Measurements from ENCODE around the gene USP2.
A peak's percentile ranks its signal among the peaks of the same experiment; 100 is the strongest.

Gene USP2, protein sequence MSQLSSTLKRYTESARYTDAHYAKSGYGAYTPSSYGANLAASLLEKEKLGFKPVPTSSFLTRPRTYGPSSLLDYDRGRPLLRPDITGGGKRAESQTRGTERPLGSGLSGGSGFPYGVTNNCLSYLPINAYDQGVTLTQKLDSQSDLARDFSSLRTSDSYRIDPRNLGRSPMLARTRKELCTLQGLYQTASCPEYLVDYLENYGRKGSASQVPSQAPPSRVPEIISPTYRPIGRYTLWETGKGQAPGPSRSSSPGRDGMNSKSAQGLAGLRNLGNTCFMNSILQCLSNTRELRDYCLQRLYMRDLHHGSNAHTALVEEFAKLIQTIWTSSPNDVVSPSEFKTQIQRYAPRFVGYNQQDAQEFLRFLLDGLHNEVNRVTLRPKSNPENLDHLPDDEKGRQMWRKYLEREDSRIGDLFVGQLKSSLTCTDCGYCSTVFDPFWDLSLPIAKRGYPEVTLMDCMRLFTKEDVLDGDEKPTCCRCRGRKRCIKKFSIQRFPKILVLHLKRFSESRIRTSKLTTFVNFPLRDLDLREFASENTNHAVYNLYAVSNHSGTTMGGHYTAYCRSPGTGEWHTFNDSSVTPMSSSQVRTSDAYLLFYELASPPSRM

DNA sequence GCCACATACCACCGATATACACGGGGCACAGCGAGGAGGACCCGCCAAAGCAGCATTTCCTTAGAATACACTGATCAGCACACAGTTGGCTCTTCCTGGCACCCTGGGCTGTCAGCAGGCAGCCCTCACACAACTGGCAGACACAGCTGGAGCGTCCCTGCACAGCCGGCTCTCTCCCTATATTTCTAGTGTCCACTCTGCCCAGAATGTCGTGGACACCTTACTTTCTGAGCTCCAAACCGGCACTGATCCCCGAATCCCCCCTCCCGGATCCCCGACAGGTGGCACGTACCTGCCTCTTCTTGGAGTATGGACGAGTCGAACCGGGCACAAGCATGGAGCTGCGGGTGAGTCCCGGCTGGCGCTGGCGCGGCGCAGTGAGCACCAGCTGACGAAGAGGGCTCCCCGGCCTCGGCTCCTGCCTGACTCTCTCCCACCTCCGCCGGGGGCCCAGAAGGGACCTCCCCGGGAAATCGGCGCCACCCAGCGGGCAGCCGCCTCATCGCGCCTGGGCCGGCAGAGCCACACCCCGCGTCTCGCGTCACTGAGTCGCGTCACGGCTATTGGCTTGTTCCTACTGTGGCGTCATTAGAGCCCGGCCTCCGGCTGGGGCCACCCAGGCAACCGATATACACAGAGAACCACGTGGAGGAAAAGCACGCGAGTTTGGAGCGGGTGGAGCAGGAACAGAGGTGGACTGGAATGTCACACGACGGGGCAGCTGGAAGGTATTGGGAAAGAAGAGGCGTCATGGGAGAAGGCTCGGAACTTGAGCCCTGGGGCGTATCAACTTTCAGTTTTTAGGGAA lies at the start of gene USP2:
Gene USP2, minus strand, starts transcription at position 510 of the 808 bp plus-strand sequence. CDS start 8,210 bp downstream, outside the sequence.
- peak; percentile 93 to 94 for DNase-seq (ENCODE audit: low read depth in 2 of 2)

DNA sequence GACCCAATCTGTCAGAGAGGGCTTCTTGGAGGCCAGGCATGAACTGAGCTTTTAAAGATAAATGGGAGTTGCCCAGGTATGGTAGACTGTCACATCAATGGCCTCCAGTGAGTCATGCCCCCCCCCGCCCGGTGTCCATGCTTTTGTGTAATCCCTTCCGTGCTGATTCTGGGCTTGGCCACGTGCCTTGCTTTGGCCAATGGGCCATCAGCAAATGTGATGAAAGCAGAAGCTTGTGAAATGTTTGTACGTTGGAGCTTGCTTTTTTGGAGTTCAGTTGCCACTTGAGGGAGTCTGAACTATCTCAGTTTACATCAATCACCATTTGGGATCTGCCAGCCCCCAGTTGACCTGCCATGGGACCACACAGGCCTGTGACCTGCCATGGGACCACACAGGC lies 45.8 kb upstream of the USP2 start:
- no peak for DNase-seq (ENCODE audit: low read depth in 2 of 2)

DNA sequence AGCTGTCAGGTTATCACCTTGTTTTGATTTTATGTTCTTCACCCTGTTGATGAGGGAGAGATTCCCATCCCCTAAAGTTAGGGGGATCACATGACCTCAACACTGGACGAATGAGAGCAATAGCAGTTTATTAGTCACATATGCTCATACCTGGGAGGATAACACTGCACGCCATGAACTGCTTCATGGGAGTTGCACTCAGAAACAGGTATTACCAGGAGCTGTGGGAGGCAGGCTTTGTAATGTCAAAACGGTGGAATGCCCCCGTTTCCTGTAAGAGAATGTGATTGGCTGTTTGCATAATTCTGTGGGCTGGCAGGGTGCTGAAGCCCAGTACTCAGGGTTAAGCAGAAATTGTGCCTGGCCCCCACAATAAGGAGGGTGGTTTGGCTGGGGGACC lies 44.7 kb upstream of the USP2 start:
- no peak for DNase-seq (ENCODE audit: low read depth in 2 of 2)

GRCh38 chr11:119424775-119425174 lies 43.3 kb upstream of the USP2 start:
- DNase-seq (ENCODE audit: low read depth in 2 of 2): no peak

- DNase-seq (ENCODE audit: low read depth in 2 of 2): no peak
Observed at GRCh38 chr11:119424276-119424675, 42.8 kb upstream of the USP2 start.

GRCh38 chr11:119423509-119424254 lies 42.2 kb upstream of the USP2 start:
- no peak for DNase-seq (ENCODE audit: low read depth in 2 of 2)

GRCh38 chr11:119422809-119423508 lies 41.5 kb upstream of the USP2 start, which contains the start of gene THY1:
TSS of gene THY1 (minus strand) at chr11:119423172. CDS start at chr11:119420905, 2,267 bp downstream.
- no peak for DNase-seq (ENCODE audit: low read depth in 2 of 2)

DNA sequence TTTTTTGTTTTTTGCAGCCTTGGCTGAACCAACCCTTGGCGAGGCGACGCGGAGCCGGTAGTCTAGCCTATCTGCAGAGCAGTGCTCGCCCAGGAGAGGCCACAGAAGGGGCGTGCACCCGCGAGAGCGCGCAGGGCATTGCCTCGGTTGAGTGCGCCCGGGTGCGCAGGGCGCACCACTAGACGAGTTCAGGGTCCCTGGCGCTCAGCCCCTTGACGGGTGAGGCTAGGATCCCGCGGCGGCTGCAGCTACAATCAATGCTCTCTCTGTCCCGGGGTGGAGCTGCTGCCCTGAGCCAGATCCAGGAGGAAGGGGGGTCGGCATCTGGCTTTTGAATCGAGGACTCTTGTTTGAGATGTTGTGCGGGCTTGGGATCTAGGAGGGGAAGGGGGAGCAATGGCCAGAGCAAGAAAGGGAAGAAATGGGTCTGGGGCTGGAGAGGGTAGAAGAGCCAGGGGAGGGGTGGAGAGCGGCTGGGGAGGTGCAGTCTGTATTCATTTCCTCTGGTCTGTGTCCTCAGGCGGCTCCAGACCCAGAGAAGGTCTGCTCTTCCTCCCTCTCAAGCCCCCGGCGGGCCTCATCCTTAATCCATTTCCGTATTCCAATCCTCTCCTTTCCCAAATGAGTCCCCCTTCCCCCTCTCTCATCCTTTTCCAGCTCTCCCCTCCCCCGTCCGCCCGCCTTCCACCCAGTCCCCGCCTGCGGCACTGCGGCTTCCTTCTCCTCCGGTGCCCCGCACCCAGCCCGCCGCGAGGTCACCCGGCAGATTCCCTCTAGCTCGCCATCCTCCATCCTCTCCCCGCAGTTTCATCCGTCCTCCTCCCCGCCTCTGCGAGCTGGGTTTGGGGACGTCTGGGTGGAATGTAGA lies 40.7 kb upstream of the USP2 start:
- DNase-seq (ENCODE audit: low read depth in 2 of 2): no peak

DNA sequence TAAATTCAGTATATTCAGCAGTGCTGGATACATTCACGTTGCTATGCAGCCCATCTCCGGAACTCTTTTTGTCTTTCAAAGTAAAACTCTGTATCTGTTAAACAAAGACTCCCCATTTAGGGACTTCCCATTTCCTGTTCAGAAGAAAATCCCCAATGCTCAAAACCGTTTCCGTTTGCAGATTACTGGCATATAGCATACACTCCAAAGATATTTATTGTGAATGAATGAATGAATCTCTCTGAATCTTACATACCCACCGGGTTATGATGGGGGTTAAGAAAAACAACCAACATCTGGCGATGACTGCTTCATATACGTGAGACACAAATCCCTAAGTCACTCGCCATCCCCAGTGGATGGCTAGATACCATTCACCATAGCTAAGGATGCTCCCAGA lies 39.9 kb upstream of the USP2 start:
- no peak for DNase-seq (ENCODE audit: low read depth in 2 of 2)

GRCh38 chr11:119420631-119421030 lies 39.1 kb upstream of the USP2 start:
- no peak for DNase-seq (ENCODE audit: low read depth in 2 of 2)

- no peak for DNase-seq (ENCODE audit: low read depth in 2 of 2)
Observed at GRCh38 chr11:119419834-119420492, 38.5 kb upstream of the USP2 start.

GRCh38 chr11:119419246-119419645 lies 37.8 kb upstream of the USP2 start:
- DNase-seq (ENCODE audit: low read depth in 2 of 2): no peak

DNA sequence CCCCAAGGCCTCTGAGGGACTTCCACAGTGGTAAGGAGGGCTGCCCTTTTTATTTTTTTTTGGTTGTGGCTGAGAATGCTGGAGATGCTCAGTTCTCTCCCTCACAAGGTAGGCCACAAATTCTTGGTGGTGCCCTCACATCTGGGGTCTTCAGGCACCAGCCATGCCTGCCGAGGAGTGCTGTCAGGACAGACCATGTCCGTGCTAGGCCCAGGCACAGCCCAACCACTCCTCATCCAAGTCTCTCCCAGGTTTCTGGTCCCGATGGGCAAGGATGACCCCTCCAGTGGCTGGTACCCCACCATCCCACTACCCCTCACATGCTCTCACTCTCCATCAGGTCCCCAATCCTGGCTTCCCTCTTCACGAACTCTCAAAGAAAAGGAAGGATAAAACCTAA lies 37.3 kb upstream of the USP2 start:
- DNase-seq (ENCODE audit: low read depth in 2 of 2): no peak

DNA sequence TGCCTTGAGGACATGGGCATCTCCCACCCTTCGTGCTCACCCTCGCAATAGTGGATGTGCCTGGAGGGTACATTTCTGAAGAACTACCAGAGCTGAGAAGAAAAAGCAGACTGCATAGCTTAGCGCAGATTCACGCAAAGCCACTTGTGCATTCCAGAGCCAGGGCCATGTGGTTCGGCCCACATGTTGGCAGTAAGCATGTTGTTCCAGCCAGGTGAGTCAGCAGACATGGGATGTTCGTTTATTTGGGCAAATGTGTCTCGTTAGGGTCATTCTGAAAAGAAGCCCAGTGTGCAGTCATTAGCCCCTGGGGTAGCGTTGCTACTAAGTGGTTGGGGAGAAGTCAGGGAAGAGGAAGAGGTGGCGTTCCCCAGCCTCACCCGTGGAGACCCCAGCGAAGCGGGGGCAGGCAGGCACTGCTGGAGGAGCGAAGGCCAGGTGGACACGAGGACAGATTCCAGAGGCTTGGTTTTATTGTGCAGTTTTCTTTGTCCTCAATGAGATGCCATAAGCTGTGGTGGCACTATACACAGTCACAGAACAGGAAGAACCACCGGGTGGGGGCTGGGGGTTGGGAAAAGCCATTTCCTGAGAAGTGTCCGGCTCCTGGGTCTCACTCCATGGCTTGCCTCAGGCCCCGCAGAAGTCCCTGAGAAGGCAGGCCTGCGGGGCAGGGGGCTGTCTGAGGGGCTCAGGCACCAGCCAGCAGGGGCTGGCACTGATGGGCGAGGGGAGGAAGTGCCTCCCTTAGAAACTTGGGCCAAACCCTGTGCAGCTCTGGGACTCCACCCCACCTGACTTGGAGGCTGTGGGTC lies 36.4 kb upstream of the USP2 start:
- DNase-seq (ENCODE audit: low read depth in 2 of 2): no peak

GRCh38 chr11:119416606-119417580 lies 35.4 kb upstream of the USP2 start:
- DNase-seq (ENCODE audit: low read depth in 2 of 2): no peak

DNA sequence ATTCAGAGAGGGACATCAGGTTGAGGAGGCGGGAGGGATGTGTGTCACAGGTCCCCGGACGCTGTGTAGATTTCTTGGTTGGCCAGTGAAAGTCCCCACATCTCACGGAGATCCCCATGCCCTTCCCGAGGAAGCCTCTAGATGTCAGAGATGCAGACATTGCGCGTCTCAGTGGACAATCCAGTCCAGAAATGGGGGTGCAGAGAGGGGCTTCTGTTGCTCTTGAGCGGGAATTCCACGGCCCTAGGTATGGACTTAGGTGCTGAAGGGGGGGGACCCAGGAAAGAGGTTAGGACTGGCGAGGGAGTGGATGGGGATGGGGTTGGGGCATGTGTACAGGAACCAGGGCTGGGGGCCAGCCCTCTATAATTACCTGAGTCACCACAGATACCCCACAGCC lies 34.5 kb upstream of the USP2 start:
- no peak for DNase-seq (ENCODE audit: low read depth in 2 of 2)

DNA sequence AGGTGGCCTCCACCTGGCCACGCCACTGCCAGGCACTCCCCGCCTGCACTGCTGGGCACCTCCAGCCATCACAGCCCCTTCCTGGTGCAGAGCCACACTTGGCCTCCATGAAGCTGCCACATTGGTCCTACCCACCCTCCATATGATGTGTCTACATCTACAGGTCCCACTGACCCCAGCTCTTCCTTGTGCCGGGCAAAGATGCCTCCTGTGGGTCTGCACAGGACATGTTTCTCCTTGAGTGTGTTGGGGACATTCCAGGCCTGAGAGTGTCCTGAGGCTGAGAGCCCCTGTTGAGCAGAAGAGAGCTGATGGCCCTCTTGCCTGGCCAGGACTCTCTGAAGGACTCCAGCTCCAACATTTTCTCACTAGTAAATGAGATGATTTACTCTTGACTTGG lies 34.0 kb upstream of the USP2 start:
- no peak for DNase-seq (ENCODE audit: low read depth in 2 of 2)

- DNase-seq (ENCODE audit: low read depth in 2 of 2): no peak
Observed at GRCh38 chr11:119414734-119415133, 33.2 kb upstream of the USP2 start.

All from stimulated activated CD8-positive, alpha-beta memory T cell treated with anti-CD3 and anti-CD28 coated beads, Interleukin-15, amount 100 ng/mL, for 4 hours (primary cell).